MM.1S (cell line): Measurements from ENCODE around the gene HSPB7.

Source experiments
- DNase-seq: peaks from one replicate; pipeline ENCODE4 v3.0.0-alpha.2; 2015
- H2AFZ ChIP-seq: fragments of 300-600 bp; sonication (generic); 2 replicates; pipeline ENCODE4 v1.6.0; 2016; ENCODE audit warnings: antibody characterized with exemption, low read length
- H3F3A ChIP-seq: fragments of 300-600 bp; sonication (generic); 2 replicates; pipeline ENCODE4 v1.6.1; 2016; ENCODE audit warnings: mild to moderate bottlenecking, antibody characterized with exemption, low read length, moderate library complexity, mixed read lengths; ENCODE audit not compliant: insufficient read depth
- H3K27ac ChIP-seq: fragments of 300-600 bp; sonication (generic); 2 replicates; pipeline ENCODE4 v1.5.1; 2016; ENCODE audit warnings: mild to moderate bottlenecking, low read length
- H3K27me3 ChIP-seq: fragments of 300-600 bp; sonication (generic); replicated peaks from 2 replicates; pipeline ENCODE4 v1.6.0; 2016; ENCODE audit warnings: low read length; ENCODE audit not compliant: insufficient read depth
- H3K36me3 ChIP-seq: fragments of 300-600 bp; sonication (generic); replicated peaks from 2 replicates; pipeline ENCODE4 v1.6.1; 2016; ENCODE audit warnings: mild to moderate bottlenecking, low read length, mixed read lengths; ENCODE audit not compliant: insufficient read depth
- H3K4me1 ChIP-seq: fragments of 300-600 bp; sonication (generic); 2 replicates; pipeline ENCODE4 v1.6.1; 2016; ENCODE audit warnings: low read length, mixed read lengths
- H3K4me2 ChIP-seq: fragments of 300-600 bp; sonication (generic); 2 replicates; pipeline ENCODE4 v1.6.0; 2016; ENCODE audit warnings: low read depth, low read length
- H3K4me3 ChIP-seq: fragments of 300-600 bp; sonication (generic); 2 replicates; pipeline ENCODE4 v1.5.1; 2016; ENCODE audit warnings: low read length, mixed read lengths
- H3K79me2 ChIP-seq: fragments of 300-600 bp; sonication (generic); 2 replicates; pipeline ENCODE4 v1.6.1; 2016; ENCODE audit warnings: mixed run types, low read length, mixed read lengths
- H3K9ac ChIP-seq: fragments of 300-600 bp; sonication (generic); 2 replicates; pipeline ENCODE4 v1.6.1; 2016; ENCODE audit warnings: low read length, mixed read lengths
- H3K9me2 ChIP-seq: fragments of 300-600 bp; sonication (generic); replicated peaks from 2 replicates; pipeline ENCODE4 v1.6.1; 2016; ENCODE audit warnings: mild to moderate bottlenecking, low read length, mixed read lengths; ENCODE audit not compliant: insufficient read depth
- H3K9me3 ChIP-seq: fragments of 300-600 bp; sonication (generic); replicated peaks from 2 replicates; pipeline ENCODE4 v1.6.1; 2016; ENCODE audit warnings: mild to moderate bottlenecking, low read length, mixed read lengths; ENCODE audit not compliant: insufficient read depth
- H4K20me1 ChIP-seq: fragments of 300-600 bp; sonication (generic); 2 replicates; pipeline ENCODE4 v1.6.1; 2016; ENCODE audit warnings: mild to moderate bottlenecking, low read length, moderate library complexity, mixed read lengths; ENCODE audit not compliant: insufficient read depth
- EZH2 ChIP-seq: fragments of 300-600 bp; sonication (generic); optimal IDR thresholded peaks from 2 replicates; pipeline ENCODE3; 2017; ENCODE audit warnings: low read depth, mild to moderate bottlenecking, antibody characterized with exemption, low read length, mixed read lengths
- EZH2phosphoT487 ChIP-seq: fragments of 300-600 bp; sonication (generic); IDR thresholded peaks from 2 replicates; pipeline ENCODE4 v1.6.1; 2018; ENCODE audit warnings: antibody characterized with exemption, low read length
- TF ChIP-seq, protein P1 (sequence below): fragments of 300-600 bp; sonication (generic); IDR thresholded peaks from 2 replicates; pipeline ENCODE4 v1.5.1; 2016; ENCODE audit warnings: antibody characterized with exemption, low read length, mixed read lengths

The HSPB7 gene

DNA sequence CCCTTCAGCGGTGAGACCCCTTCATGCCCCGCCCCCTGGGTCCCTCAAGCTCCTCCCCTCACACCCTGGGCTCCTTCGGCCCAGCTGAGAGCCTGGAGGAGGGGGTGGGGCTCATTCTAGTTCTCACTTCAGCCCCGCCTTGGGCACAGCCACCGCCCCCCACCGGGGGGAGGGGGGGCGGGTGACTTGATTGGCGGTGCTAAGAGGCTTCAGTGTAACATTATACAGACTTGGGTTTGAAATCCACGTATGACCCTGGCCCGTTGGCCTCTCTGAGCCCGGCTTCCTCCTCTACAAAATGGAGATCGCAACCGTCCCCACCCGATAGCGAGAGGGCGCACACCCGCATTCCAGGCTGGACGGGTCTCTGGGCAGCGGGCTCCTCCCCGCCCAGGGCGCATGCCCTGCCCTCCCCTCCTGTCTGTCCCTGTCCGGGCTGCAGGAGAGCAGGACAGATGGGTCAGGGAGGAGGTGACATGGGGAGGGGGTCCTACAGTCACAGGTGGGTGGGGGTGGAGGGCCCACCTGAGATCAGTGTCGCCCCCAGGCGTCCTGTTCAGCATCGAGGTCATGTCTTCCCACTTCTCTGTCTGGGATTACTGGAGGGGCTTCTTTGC, 30.8 kb upstream of the HSPB7 start:
- Histone ChIP-seq H3K9me3 (no peaks in the 10 kb centered on the region), H3K27ac (no peak overlapping the region)
- TF ChIP-seq, protein P1, sequence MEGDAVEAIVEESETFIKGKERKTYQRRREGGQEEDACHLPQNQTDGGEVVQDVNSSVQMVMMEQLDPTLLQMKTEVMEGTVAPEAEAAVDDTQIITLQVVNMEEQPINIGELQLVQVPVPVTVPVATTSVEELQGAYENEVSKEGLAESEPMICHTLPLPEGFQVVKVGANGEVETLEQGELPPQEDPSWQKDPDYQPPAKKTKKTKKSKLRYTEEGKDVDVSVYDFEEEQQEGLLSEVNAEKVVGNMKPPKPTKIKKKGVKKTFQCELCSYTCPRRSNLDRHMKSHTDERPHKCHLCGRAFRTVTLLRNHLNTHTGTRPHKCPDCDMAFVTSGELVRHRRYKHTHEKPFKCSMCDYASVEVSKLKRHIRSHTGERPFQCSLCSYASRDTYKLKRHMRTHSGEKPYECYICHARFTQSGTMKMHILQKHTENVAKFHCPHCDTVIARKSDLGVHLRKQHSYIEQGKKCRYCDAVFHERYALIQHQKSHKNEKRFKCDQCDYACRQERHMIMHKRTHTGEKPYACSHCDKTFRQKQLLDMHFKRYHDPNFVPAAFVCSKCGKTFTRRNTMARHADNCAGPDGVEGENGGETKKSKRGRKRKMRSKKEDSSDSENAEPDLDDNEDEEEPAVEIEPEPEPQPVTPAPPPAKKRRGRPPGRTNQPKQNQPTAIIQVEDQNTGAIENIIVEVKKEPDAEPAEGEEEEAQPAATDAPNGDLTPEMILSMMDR: no peak
- no peak for TF ChIP-seq EZH2
- no peak for TF ChIP-seq EZH2phosphoT487

GRCh38 chr1:16047791-16048475, 30.1 kb upstream of the HSPB7 start:
- H4K20me1 ChIP-seq: no peaks in the 10 kb centered on the region
- H3K9ac ChIP-seq: no peak overlapping the region
- H3K4me2 ChIP-seq: no peak overlapping the region
- no peak overlapping the region for H2AFZ ChIP-seq
- no peak overlapping the region for H3K4me3 ChIP-seq
- no peaks in the 10 kb centered on the region for H3K4me1 ChIP-seq
- no peaks in the 10 kb centered on the region for H3K9me3 ChIP-seq
- H3K27me3 ChIP-seq: peaks cover 74% of the 10 kb centered on the region
- no peaks in the 10 kb centered on the region for H3K79me2 ChIP-seq
- DNase-seq: no peak
- H3F3A ChIP-seq: no peaks in the 10 kb centered on the region
- H3K9me2 ChIP-seq: no peaks in the 10 kb centered on the region
- no peaks in the 10 kb centered on the region for H3K36me3 ChIP-seq
- no peak overlapping the region for H3K27ac ChIP-seq
- TF ChIP-seq, protein P1: no peak

More for the DNA sequence above, 30.8 kb upstream of the HSPB7 start:
- Histone ChIP-seq H3K9ac (no peak overlapping the region), H3K79me2 (no peaks in the 10 kb centered on the region), H3K4me2 (no peak overlapping the region), H3K27me3 (peaks cover 67% of the 10 kb centered on the region), H3K4me1 (peaks cover 4% of the 10 kb centered on the region; the same call in 1 of the 2 replicates), H3K4me3 (no peak overlapping the region), H3F3A (no peaks in the 10 kb centered on the region), H4K20me1 (no peaks in the 10 kb centered on the region), H3K36me3 (no peaks in the 10 kb centered on the region), H3K9me2 (no peaks in the 10 kb centered on the region), H2AFZ (no peak overlapping the region)
- no peak for DNase-seq

GRCh38 chr1:16046842-16047241, 29.0 kb upstream of the HSPB7 start:
- Histone ChIP-seq H3K9me2 (no peaks in the 10 kb centered on the region), H3K36me3 (no peaks in the 10 kb centered on the region), H4K20me1 (no peaks in the 10 kb centered on the region), H3K27ac (no peak overlapping the region), H3K4me1 (no peaks in the 10 kb centered on the region), H3F3A (no peaks in the 10 kb centered on the region), H3K27me3 (peaks cover 85% of the 10 kb centered on the region), H2AFZ (no peak overlapping the region), H3K79me2 (no peaks in the 10 kb centered on the region), H3K9me3 (no peaks in the 10 kb centered on the region), H3K4me3 (no peak overlapping the region), H3K9ac (no peak overlapping the region), H3K4me2 (no peak overlapping the region)
- TF ChIP-seq EZH2phosphoT487 (no peak), EZH2 (no peak)
- TF ChIP-seq, protein P1: no peak
- DNase-seq: no peak
